ENCODE data around the gene FAM76A.

DNA sequence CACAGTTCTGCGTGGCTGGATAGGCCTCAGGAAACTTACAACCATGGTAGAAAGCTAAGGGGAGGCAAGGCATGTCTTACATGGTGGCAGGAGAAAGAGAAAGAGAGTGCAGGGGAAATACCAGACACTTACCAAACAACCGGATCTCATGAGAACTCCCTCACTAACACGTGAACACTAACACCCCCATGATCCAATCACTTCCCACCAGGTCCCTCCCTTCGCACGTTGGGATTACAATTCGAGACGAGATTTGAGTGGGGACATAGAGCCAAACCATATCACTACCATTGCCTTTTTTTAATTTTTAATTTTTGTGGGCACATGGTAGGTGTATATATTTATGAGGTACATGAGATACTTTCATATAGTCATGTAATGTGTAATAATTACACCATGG lies 81.0 kb downstream of the FAM76A start:
- TF ChIP-seq, protein P1, sequence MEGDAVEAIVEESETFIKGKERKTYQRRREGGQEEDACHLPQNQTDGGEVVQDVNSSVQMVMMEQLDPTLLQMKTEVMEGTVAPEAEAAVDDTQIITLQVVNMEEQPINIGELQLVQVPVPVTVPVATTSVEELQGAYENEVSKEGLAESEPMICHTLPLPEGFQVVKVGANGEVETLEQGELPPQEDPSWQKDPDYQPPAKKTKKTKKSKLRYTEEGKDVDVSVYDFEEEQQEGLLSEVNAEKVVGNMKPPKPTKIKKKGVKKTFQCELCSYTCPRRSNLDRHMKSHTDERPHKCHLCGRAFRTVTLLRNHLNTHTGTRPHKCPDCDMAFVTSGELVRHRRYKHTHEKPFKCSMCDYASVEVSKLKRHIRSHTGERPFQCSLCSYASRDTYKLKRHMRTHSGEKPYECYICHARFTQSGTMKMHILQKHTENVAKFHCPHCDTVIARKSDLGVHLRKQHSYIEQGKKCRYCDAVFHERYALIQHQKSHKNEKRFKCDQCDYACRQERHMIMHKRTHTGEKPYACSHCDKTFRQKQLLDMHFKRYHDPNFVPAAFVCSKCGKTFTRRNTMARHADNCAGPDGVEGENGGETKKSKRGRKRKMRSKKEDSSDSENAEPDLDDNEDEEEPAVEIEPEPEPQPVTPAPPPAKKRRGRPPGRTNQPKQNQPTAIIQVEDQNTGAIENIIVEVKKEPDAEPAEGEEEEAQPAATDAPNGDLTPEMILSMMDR (IDR thresholded peaks at IDR 0.05 in 2 of 3, conservative IDR thresholded peaks at IDR 0.05 in 1 of 3; ENCODE audit: borderline replicate concordance in 1 of 3, insufficient read depth in 1 of 3, low read depth in 2 of 3, low read length in 2 of 3) = no peak
- TF ChIP-seq EZH2 (IDR thresholded peaks at IDR 0.05) = no peak
- TF ChIP-seq ZNF274 (IDR thresholded peaks at IDR 0.05; ENCODE audit: low read depth, low read length) = no peak
